Renal cortical epithelial cell (primary cell): ENCODE results near the gene PDE2A. TPM values are rescaled to one million over a fixed set of nuclear protein-coding genes. Genes with fewer than 3 reads are reported as not detected.

Experiments used
- DNase-seq: peaks from one replicate; pipeline ENCODE4 v3.0.0-alpha.2; 2011; ENCODE audit warnings: low read depth
- total RNA-seq: library from RNA; depleted of rRNA; stranded (reverse); fragments of >200 nt; gene quantifications from 2 replicates; pipeline ENCODE4 v1.2.3, GENCODE V29; 2014

PDE2A gene
- total RNA-seq, 1 donor from 2014 or later = 0.50 TPM

- no peak for DNase-seq
Measured at GRCh38 chr11:72548463-72548862, 125.8 kb downstream of the PDE2A start.

GRCh38 chr11:72546866-72547265 lies 127.4 kb downstream of the PDE2A start:
- no peak for DNase-seq

GRCh38 chr11:72544589-72544988 lies 129.6 kb downstream of the PDE2A start:
- no peak for DNase-seq

- DNase-seq = no peak
Measured at GRCh38 chr11:72543849-72544542, 130.2 kb downstream of the PDE2A start.

GRCh38 chr11:72541257-72541974 lies 132.8 kb downstream of the PDE2A start:
- DNase-seq = no peak

GRCh38 chr11:72537051-72537450 lies 137.2 kb downstream of the PDE2A start:
- no peak for DNase-seq

DNA sequence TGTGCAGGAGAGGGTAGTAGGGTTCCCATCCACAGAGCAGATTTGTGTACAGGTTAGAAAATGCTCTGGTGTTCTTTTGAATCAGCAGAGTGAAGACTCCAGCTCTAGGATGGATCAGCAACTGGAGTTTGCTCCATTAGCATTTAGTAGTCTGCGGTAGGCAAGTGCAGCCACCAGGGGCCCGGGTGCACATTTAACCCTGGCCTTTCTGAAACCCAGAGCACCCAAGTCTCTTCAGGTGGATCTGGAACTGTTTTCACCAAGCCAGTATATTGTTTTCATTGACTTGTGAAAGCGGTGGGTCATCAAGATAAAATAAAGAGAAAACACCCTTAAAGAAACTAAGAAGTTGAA lies 139.1 kb downstream of the PDE2A start:
- DNase-seq = peak; percentile 3

DNA sequence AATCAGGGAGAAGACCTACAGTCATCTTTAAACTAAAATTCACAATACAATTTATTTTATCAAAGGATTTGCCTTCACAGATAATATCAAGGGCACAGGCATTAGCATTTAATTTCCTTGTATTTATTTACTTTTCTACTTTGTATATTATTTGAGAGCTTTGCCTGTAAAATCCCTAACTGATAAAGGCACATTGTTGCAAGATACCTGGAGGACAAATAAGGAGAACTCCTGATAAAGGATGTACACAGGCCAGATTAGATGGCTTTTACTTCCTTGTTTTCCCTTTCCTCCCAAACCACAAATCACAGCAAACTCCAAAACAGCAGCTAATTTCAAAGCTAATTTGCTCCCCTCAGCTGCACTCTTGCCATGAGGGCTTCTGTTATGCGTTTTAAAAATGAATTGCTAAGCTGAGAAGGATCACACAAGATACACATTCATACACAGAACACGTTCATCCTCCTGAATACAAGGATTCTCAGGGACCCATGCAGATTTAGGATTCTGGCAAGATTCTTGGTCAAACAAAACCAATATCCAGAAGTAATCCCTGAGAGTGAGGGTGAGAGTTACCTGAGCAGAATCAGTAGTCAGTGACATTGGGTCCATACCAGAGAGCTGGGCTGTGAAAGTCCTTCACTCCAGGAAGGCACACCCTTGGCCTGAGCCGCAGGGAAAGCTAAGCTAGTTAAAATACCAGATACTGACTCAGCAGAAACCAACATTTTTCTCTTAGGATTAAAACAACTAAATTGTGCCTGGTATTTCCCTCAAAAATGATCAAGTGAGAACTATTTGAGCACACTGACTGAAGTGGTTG lies 139.6 kb downstream of the PDE2A start:
- peak; percentile 38 for DNase-seq

DNA sequence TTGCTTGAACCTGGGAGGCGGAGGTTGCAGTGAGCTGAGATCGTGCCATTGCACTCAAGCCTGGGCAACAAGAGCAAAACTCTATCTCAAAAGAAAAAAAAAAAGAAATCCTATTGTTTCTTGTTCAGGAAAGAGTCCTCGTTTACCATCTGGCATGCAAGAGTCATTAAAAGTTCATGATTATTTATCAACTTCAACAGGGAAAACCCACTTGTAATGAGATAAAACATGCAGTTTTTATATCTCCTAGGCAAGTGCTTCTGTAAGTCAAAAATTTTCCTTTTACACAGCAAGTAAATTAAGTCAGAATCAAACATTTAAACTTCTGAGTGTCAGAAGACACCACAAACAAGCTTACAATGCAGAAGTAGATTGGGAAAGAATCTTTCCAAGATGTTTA lies 145.2 kb downstream of the PDE2A start:
- DNase-seq = no peak

DNA sequence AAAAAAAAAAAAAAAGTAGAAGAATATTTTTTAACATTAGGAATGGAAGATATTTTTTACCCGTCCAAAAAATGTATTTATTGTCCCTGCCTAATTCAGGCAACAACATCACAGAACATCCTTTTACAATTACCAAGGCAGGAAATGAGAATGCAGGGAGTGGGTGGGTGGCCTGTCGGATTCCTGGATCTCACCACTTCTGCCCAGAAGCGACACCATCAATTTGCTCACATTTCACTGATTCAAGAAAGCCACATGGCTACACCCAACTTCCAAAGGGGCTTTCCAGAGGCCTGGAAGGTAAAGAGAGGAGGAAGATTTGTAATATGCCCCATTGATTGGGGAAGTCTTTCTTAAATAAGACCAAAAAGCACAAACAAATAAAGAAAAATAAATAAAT lies 146.1 kb downstream of the PDE2A start:
- no peak for DNase-seq

Other genes with a start within 250 kb of the PDE2A start
- gene CLPB, start 239.9 kb downstream of the PDE2A start, total RNA-seq = 51.7 and 52.4 TPM in 2 replicates
- 72.9 and 140 TPM in 2 replicates for gene ARAP1, start 78.0 kb upstream of the PDE2A start, total RNA-seq
- gene STARD10, start 119.6 kb upstream of the PDE2A start, total RNA-seq = 41.8 and 108 TPM in 2 replicates
- gene ATG16L2, start 140.0 kb upstream of the PDE2A start, total RNA-seq = 15.3 and 16.1 TPM in 2 replicates